Activated naive CD4-positive, alpha-beta T cell treated with anti-CD3 and anti-CD28 coated beads for 36 hours (primary cell): ENCODE measurements around the gene KIRREL3. TPM values are rescaled to one million over a fixed set of nuclear protein-coding genes. Genes with fewer than 3 reads are reported as not detected.

Experiments used
- CTCF ChIA-PET: fragments of 350-600 bp; sonication (Branson Sonifier 250); formaldehyde crosslinking; loops from one replicate; lab custom pipeline; 2021; ENCODE audit warnings: antibody characterized with exemption; lab: Charles Lee
- DNase-seq: peaks from one replicate; pipeline ENCODE4 v3.0.0-alpha.2; 2020
- H3K27ac Mint-ChIP-seq: one replicate; pipeline ENCODE4 v1.8.0; 2021; ENCODE audit warnings: mild to moderate bottlenecking, mixed read lengths
- H3K27me3 Mint-ChIP-seq: one replicate; pipeline ENCODE4 v1.8.0; 2021; ENCODE audit warnings: low read depth, mixed read lengths
- H3K36me3 Mint-ChIP-seq: one replicate; pipeline ENCODE4 v1.8.0; 2021; ENCODE audit warnings: low read depth, mixed read lengths
- H3K4me1 Mint-ChIP-seq: one replicate; pipeline ENCODE4 v1.8.0; 2021; ENCODE audit warnings: low read depth, mixed read lengths
- H3K4me3 Mint-ChIP-seq: one replicate; pipeline ENCODE4 v1.8.0; 2021; ENCODE audit warnings: mild to moderate bottlenecking, moderate library complexity, mixed read lengths
- H3K9me3 Mint-ChIP-seq: one replicate; pipeline ENCODE4 v1.8.0; 2021; ENCODE audit warnings: mixed read lengths
- intact Hi-C: fragments of 100-400 bp; cut with micrococcal nuclease; formaldehyde crosslinking; loops from one replicate; pipeline ENCODE4 v1.15.1; 2023
- total RNA-seq, 2 experiments: library from RNA; stranded (reverse); gene quantifications; one replicate each; pipeline ENCODE4 v1.2.3, GENCODE V29; 2021

The KIRREL3 gene
- total RNA-seq, 2 experiments from 2014 or later, result not detected

DNA sequence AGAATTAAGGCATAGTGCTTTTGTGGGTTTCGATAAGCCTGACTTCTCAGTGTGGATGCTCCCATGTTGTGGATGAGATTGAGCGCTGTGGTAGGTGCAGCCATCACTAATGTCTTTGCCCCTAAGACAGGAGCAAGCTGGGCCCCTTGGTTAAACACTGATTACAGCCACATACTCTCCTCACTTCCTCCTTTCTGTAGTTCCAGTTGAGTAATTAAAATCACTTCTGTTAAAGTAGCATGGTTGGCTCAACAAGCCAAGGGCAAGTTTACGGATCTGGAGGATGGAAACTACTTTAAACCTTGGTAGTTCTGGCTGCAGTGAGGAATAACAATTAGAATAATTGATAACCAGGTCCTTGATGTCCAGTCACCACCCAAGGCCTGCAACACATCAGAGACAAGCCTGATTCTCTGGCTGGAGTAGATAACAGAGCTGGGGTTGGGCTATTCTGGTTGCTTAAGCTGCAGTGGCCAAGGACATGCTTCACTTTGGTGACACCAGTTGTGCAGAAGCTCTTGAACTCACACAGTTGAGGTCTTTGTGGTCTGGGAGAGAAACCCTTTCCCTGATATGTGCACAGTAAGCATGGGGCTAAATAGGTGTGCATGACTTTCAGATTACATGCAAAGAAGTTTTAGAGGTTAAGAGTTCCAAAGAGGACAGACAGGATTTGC is 81.3 kb downstream of the KIRREL3 start:
- intact Hi-C loops, result no loop called here
- DNase-seq, result no peak
- Mint-ChIP-seq H3K27me3 (no peaks in the 10 kb centered on the region), H3K36me3 (no peaks in the 10 kb centered on the region), H3K4me3 (no peak overlapping the region), H3K9me3 (no peaks in the 10 kb centered on the region), H3K4me1 (no peaks in the 10 kb centered on the region), H3K27ac (no peak overlapping the region)
- CTCF ChIA-PET, result no interaction called here

GRCh38 chr11:126918556-126918955 is 82.0 kb downstream of the KIRREL3 start:
- Mint-ChIP-seq H3K27me3 (no peaks in the 10 kb centered on the region), H3K36me3 (no peaks in the 10 kb centered on the region), H3K27ac (no peak overlapping the region), H3K4me1 (no peaks in the 10 kb centered on the region), H3K9me3 (no peaks in the 10 kb centered on the region), H3K4me3 (no peak overlapping the region)
- no peak for DNase-seq
- CTCF ChIA-PET, result no interaction called here
- intact Hi-C loops, result no loop called here

GRCh38 chr11:126917531-126918204 is 82.9 kb downstream of the KIRREL3 start:
- CTCF ChIA-PET, result no interaction called here
- DNase-seq, result no peak
- intact Hi-C loops, result no loop called here

DNA sequence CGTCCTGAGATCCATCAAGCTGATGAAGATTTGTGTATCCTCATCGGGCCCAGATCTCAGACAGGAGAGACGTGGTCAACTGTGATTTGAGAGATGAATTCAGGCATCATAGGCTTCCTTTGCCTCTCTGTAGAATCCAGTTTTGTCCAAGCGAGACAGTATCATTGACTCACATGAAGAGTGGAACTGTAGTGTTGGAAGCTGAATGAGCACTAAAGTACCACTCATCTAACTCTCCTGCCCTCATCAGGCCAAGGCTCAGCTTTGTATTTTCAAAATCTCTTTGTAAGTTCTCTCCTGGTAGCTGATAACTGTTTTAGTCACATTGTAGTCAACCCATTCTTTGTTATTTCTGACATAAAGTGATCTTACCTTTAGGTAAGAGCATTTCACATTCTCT is 85.1 kb downstream of the KIRREL3 start:
- CTCF ChIA-PET, result no interaction called here
- Mint-ChIP-seq H3K4me1 (no peaks in the 10 kb centered on the region), H3K36me3 (no peaks in the 10 kb centered on the region), H3K27ac (no peak overlapping the region), H3K27me3 (no peaks in the 10 kb centered on the region), H3K4me3 (no peak overlapping the region), H3K9me3 (no peaks in the 10 kb centered on the region)
- DNase-seq, result no peak
- intact Hi-C loops, result no loop called here

More at GRCh38 chr11:126917531-126918204, 82.9 kb downstream of the KIRREL3 start:
- H3K4me3 Mint-ChIP-seq, result no peak overlapping the region
- no peak overlapping the region for H3K27ac Mint-ChIP-seq
- H3K36me3 Mint-ChIP-seq, result no peaks in the 10 kb centered on the region
- no peaks in the 10 kb centered on the region for H3K27me3 Mint-ChIP-seq
- no peaks in the 10 kb centered on the region for H3K9me3 Mint-ChIP-seq
- no peaks in the 10 kb centered on the region for H3K4me1 Mint-ChIP-seq

- no peaks in the 10 kb centered on the region for H3K27me3 Mint-ChIP-seq
- H3K27ac Mint-ChIP-seq, result no peak overlapping the region
- intact Hi-C loops, result no loop called here
- no peaks in the 10 kb centered on the region for H3K4me1 Mint-ChIP-seq
- H3K4me3 Mint-ChIP-seq, result no peak overlapping the region
- CTCF ChIA-PET, result no interaction called here
- no peak for DNase-seq
- no peaks in the 10 kb centered on the region for H3K36me3 Mint-ChIP-seq
- H3K9me3 Mint-ChIP-seq, result no peaks in the 10 kb centered on the region
Observed at GRCh38 chr11:126914941-126915340, 85.6 kb downstream of the KIRREL3 start.

- no peak overlapping the region for H3K4me3 Mint-ChIP-seq
- H3K27me3 Mint-ChIP-seq, result no peaks in the 10 kb centered on the region
- DNase-seq, result no peak
- intact Hi-C loops, result no loop called here
- H3K4me1 Mint-ChIP-seq, result no peaks in the 10 kb centered on the region
- H3K9me3 Mint-ChIP-seq, result no peaks in the 10 kb centered on the region
- H3K36me3 Mint-ChIP-seq, result no peaks in the 10 kb centered on the region
- no peak overlapping the region for H3K27ac Mint-ChIP-seq
- CTCF ChIA-PET, result no interaction called here
Observed at GRCh38 chr11:126914166-126914565, 86.4 kb downstream of the KIRREL3 start.

DNA sequence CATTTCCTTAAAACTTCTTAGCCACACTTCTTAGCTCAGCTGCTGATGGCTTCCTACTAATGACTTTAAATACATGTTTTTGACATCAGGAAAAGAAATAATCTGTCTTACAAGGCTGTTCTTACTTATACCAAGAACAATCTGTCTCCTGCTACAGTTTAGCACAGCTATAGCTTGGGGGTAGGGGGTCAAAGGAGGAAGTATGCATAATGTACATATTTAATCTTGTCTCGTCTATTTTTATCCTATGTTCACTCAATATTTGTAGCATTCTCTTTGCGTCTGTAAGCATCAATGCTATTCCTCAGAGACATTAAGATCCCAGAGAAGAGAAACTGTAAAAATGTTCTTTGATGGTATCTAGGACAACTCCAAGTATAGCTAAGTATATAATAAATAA is 96.0 kb downstream of the KIRREL3 start:
- H3K4me3 Mint-ChIP-seq, result no peak overlapping the region
- CTCF ChIA-PET, result no interaction called here
- intact Hi-C loops, result no loop called here
- no peaks in the 10 kb centered on the region for H3K36me3 Mint-ChIP-seq
- no peaks in the 10 kb centered on the region for H3K9me3 Mint-ChIP-seq
- DNase-seq, result no peak
- peaks cover 2% of the 10 kb centered on the region for H3K27me3 Mint-ChIP-seq
- no peak overlapping the region for H3K27ac Mint-ChIP-seq
- no peaks in the 10 kb centered on the region for H3K4me1 Mint-ChIP-seq

- CTCF ChIA-PET, result no interaction called here
- Mint-ChIP-seq H3K36me3 (no peaks in the 10 kb centered on the region), H3K4me1 (no peaks in the 10 kb centered on the region), H3K9me3 (peaks cover 2% of the 10 kb centered on the region), H3K27ac (no peak overlapping the region), H3K27me3 (peaks cover 6% of the 10 kb centered on the region), H3K4me3 (no peak overlapping the region)
- no peak for DNase-seq
- intact Hi-C loops, result no loop called here
Observed at GRCh38 chr11:126901783-126902182, 98.8 kb downstream of the KIRREL3 start.

DNA sequence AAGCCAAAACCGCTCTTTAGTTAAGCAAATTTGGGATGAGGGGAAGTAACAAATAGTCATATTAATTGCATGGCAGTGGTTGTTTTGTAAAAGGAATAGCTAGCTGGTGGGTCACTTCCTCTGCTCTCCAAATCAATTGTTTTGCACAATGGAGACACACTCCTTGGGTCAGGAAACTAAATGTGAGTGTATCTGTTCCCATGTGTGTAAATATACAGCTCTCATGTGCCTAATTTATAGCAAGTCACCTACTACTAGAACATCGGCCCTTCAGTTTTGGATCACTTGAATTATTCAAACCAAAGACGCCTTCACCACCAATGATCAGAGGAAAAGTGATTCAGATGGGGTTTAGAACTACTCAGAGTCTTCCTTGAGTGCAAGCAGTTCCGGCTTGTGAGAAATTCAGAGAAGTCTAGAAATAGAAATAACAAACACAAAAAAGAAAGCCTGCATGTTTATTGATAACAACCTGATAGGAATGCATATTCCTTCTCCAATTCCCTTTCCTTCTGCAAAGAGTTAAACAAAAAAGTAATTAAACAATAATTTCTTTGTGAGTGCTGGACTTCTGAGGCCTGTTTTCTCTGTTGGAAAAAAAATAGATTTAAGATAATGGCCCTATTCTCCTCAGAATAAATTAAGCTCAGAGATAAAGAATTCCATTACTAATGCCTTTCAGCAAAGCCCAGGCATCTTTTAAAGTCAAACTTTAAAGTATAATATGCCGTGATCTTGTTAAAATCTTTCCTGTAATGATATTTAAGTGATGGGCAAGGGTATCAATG is 100.4 kb downstream of the KIRREL3 start:
- Mint-ChIP-seq H3K27ac (no peak overlapping the region), H3K36me3 (no peaks in the 10 kb centered on the region), H3K4me3 (no peak overlapping the region), H3K27me3 (peaks cover 5% of the 10 kb centered on the region), H3K4me1 (no peaks in the 10 kb centered on the region), H3K9me3 (peaks cover 6% of the 10 kb centered on the region)
- no peak for DNase-seq
- CTCF ChIA-PET, result no interaction called here
- intact Hi-C loops, result no loop called here

DNA sequence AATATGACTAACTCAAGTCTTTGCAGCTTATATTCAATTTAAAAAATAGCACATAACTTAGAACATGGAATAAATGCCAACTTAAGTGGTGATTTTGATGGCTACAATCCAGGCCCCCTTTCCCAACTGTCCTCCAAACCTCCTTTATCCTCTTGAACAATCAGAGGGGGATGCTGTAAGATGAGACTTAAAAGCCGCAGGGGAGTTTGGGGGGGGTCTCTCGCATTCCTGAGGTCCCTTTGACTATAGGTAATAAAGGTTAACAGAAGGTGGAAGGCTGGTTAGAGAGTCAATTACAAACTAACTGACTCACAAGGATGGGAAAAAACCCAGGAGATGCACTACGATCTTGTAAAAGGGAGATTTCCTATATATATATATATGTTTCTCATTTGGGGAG is 101.8 kb downstream of the KIRREL3 start:
- Mint-ChIP-seq H3K4me3 (no peak overlapping the region), H3K27ac (no peak overlapping the region), H3K4me1 (no peaks in the 10 kb centered on the region), H3K36me3 (no peaks in the 10 kb centered on the region), H3K9me3 (peaks cover 10% of the 10 kb centered on the region), H3K27me3 (peaks cover 8% of the 10 kb centered on the region)
- no peak for DNase-seq
- intact Hi-C loops, result no loop called here
- CTCF ChIA-PET, result no interaction called here

DNA sequence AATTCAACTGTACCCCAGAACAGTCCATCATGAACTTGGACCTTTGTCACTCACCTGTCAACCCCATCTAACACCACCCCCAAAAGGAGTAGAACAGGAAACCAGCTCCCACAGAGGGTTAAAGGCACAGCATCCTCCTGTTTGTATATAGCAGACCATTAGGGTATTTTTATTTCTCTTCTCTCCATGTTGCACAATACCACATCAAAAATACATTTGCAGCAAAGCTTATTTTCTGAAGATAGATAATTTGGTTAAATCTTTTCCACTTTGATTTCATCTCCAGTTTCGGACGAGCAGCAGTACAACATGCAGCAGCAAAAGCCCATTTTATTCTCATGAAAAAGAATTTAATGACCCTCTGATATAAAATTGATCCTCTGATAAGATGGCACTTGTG is 103.1 kb downstream of the KIRREL3 start:
- Mint-ChIP-seq H3K4me1 (no peaks in the 10 kb centered on the region), H3K36me3 (no peaks in the 10 kb centered on the region), H3K9me3 (peaks cover 10% of the 10 kb centered on the region), H3K4me3 (no peak overlapping the region), H3K27me3 (peaks cover 11% of the 10 kb centered on the region), H3K27ac (no peak overlapping the region)
- CTCF ChIA-PET, result no interaction called here
- DNase-seq, result no peak
- intact Hi-C loops, result no loop called here

DNA sequence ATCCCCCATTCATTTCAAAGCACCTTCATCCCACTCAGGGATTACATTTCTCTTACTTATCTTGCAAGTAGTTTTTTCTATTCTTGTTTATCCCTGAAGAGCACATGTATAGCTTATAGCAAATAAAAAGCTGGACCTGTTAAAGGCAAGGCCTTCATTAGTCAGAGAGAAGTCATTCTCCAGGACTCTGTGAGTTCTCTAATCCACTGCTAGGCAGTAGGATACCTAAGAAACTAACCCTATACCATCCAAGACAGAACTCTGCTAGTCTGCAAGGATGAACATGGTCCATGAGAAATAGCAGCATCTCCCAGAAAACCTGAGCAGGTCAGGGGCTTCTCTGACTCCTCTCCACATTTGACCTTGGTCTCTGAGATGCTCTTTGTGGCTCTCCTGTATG is 104.5 kb downstream of the KIRREL3 start:
- peaks cover 10% of the 10 kb centered on the region for H3K9me3 Mint-ChIP-seq
- H3K36me3 Mint-ChIP-seq, result no peaks in the 10 kb centered on the region
- no peaks in the 10 kb centered on the region for H3K4me1 Mint-ChIP-seq
- DNase-seq, result no peak
- peaks cover 13% of the 10 kb centered on the region for H3K27me3 Mint-ChIP-seq
- CTCF ChIA-PET, result no interaction called here
- H3K27ac Mint-ChIP-seq, result no peak overlapping the region
- intact Hi-C loops, result no loop called here
- no peak overlapping the region for H3K4me3 Mint-ChIP-seq

DNA sequence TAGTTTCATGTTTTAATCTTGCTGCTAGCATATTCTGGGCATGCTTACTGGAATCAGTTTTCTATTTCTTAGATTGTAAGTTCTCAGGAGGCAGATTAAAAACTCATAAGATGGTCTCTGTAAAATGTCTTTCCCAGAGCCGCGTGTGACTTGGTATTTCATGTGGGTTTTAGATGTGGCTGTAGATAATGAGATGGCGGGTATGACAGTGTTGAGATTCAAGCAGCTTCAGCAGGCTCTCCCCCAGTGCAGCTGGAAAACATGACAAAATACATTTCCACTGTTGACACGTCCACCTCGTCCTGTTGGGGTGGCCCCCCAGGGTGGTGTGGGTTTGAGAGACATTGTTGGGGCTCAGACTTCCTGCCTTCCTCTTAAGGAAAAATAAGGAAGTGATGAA is 106.8 kb downstream of the KIRREL3 start:
- H3K36me3 Mint-ChIP-seq, result no peaks in the 10 kb centered on the region
- H3K4me3 Mint-ChIP-seq, result no peak overlapping the region
- no peak for DNase-seq
- H3K27ac Mint-ChIP-seq, result no peak overlapping the region
- peaks cover 15% of the 10 kb centered on the region for H3K27me3 Mint-ChIP-seq
- intact Hi-C loops, result no loop called here
- H3K4me1 Mint-ChIP-seq, result no peaks in the 10 kb centered on the region
- CTCF ChIA-PET, result no interaction called here
- peaks cover 10% of the 10 kb centered on the region for H3K9me3 Mint-ChIP-seq
